Skin of body (tissue), 2 donors: ENCODE results near the gene ZBTB4. TPM values are rescaled to one million over a fixed set of nuclear protein-coding genes. Genes with fewer than 3 reads are reported as not detected.
"Not testable (repeated sequence)": the region's sequence is repeated elsewhere in the genome, so short reads cannot be mapped to it uniquely, and the experiment has no call there.

ENCODE experiments used
- DNase-seq: peaks from one replicate; lab custom pipeline; 2025; lab: John Stamatoyannopoulos, UW
- total RNA-seq: library from RNA; depleted of rRNA; stranded (reverse); fragments of >200 nt; gene quantifications from one replicate; pipeline ENCODE4 v1.2.3, GENCODE V29; 2014

The ZBTB4 gene
- total RNA-seq, 1 donor from 2014 or later: 16.7 TPM

GRCh38 chr17:7469843-7470242, 9.6 kb downstream of the ZBTB4 start:
- DNase-seq: not testable (repeated sequence)

- DNase-seq: no peak
Measured at GRCh38 chr17:7468804-7469389, 10.5 kb downstream of the ZBTB4 start.

DNA sequence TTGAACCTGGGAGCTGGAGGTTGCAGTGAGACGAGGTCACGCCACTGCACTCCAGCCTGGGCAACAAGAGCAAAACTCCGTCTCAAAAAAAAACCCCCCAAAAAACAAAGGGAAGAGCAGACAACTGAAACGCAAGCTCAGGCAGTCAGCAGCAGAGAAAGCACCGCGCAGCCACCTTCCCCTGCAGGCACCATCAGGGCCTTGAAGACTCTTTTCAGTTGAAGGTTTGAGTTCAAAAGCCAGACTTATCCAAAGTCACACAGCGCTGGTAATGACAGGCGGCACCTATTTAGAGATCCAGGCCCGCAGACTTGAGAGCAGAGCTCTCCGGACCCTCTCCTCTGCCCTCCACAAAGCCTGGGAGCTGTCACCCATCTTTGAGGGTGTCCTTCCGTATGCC, 11.1 kb downstream of the ZBTB4 start:
- no peak for DNase-seq

DNA sequence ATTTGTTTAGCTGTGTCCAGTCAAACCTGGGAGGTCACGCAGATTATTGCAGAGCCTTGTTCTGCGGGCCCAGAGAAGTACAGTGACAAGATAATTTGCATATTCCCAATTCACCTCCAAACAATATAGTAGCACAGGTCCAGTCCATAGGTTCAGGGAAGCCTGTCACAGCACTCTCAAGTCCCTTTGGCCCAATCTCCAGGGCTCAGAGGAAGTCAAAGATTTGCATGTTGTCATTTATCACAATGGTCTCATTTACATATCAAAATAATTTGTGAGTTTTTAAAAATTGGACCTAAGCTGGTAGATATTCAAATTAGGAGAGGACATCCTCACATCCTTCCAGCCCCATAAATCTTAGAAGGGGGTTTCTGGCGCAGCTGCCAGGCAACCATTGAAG, 11.9 kb downstream of the ZBTB4 start:
- no peak for DNase-seq

GRCh38 chr17:7466639-7467341, 12.6 kb downstream of the ZBTB4 start:
- no peak for DNase-seq

DNA sequence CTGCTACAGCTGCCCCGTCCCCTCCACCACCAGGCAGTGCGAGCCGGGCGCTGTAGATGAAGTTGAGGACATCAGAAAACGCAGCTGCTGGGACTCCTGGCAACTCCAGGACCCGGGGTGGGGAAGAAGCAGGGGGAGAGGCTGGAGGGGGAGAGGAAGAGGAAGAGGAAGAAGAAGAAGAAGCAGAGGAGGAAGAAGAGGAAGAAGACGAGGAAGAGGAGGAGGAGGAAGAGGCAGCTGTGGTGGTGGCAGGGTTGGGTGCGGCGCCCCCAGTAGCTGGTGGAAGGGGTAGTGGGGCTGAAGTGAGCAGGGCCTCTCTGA, 13.2 kb downstream of the ZBTB4 start:
- no peak for DNase-seq

DNA sequence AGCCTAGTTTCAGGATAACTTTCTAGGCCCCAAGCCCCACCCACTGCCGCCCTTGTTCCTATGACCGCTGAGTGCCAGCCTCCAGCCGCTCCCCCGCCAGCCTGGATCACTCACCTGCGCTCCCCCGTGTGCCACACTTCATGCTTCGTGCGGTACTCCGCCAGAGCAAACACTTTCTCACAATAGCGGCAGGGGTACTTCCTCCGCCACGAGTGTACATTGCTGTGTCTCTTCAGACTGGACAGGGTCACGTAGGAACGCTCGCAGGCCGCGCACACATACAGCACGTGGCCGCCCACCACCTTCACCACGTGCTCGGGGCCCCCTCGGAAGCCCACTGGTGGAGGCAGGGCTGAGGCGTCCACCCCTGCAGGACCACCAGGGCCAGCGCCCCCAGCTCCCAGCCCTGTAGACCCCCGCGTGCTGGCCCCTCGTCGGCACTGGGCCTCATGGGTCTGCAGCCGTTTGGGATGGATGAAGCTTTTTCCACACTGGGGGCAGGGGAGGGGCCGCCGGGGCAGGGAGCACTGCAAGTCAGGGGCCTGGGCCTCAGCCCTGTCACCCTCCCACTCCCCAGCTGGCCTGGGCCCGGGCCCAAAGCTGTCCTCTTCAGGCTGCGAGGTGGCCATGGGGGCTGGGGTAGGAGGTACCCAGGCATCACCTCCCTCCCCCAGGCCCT, 13.7 kb downstream of the ZBTB4 start:
- no peak for DNase-seq

- DNase-seq: no peak
Measured at GRCh38 chr17:7464081-7464480, 15.3 kb downstream of the ZBTB4 start.

DNA sequence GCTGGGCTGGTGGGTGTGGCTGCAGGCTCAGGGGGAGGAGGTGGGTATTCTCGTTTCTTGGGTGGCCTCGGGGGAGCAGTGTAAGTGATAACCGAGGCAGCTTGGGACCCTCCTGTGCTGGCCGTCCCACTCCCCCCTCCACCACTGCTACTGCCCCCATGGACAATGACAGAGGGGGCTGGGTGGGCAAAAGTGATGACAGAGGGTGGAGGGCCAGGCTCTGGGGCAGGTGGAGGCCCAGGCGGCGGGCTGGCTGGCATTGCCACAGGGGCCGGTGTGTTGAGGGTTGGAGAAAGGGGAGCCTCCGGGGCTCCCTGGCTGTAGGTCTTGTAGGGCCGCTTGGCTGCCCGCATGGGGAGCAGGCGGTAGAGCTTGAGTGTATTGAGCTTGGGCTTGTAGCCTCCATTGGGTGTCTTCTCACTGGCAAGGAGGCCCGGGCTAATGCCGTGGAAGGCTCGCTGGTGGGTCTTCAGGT, 16.0 kb downstream of the ZBTB4 start:
- no peak for DNase-seq

DNA sequence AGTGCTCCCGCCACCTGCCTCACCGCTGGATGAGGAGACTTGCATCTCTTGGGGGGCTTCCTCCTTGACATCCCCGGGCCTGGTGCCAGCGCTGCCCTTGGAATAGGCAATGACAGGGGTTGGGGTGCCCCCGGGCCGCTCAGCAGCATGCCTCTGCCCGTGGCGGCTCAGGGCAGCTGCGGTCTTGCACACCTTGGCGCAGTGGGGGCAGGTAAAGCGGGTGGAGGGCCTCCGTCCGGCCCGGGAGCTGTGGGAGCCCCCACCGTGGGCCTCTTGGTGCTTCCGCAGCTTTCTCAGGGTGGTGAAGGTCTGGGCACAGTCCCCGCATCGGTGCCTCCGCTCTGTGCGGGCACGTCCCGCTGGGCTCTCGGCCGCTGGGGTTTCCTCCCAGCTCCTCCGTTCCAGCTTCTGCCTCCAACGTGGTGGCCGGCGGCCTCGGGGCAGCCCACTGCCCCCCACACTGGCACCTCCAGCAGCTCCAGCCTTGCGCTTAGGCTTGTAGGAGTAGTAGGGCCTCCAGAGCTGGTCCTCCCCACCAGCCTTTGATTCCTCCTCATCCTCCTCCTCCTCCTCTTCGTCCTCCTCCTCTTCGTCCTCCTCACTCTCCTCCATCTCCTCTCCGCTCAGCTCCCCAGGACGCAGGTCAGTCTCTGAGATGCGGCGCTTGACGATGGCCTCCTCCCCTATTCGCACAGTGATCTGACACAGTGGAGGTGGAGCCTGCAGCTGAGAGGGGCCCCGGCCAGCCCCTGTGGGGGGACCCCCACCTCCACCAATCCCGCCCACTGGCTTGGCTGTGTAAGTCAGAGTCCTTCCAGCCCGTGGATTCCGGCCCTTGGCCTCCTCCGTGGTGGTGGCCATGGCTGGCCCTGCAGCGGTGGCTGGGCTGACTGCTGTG, 16.7 kb downstream of the ZBTB4 start:
- DNase-seq: no peak

DNA sequence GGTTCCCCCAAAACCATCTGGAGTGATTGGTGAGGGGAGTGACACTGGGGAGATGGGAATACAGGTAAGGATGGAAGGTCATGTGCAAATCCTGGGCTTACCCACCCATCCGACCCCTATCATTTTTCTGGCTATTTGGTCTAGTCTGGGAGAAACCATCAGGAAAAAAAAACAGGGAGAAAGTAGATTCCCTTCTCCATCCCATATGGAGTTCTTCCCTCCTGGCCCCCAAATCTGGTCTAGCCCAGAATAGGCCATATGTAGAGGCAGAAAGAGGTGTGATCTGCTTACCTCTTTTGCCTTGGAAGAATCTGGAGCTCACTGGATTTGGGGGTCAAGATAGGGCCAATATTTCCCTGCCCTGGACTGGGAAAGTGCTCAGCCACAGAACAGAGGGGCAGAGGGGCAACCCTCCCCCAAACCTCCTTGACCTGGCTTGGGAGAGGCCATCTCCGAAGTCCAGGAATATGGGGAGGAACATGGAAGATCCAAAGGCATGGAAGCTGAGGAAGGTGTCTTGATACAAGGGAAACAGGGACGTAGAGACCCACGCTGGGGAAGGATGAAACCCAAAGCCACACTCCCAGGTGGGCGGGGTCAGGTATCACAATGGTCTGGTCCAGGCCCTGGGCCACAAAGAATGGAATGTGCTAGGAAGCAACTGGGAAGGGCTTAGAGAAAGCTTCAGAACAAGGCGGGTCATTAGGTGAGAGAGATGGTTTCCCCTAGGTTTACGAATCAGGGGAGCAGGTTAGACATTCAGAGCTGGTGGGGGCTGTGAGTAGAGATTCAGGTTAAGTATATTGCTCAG, 18.4 kb downstream of the ZBTB4 start:
- no peak for DNase-seq

- no peak for DNase-seq
Measured at GRCh38 chr17:7459961-7460545, 19.4 kb downstream of the ZBTB4 start.

DNA sequence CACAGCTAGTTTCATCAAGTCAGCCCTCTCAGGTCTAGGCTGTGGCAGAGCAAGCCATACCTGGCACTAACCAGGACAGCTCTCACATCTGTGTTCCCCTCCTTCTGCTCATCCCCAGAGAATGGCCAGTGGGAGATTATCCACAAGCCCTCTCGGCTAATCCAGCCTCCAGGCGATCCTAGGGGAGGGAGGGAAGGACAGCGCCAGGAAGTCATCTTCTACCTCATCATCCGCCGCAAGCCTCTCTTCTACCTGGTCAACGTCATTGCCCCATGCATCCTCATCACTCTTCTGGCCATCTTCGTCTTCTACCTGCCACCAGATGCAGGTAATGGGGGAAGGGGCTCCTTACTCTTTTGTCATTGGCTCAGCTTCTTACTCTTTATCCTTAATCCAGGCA, 31.0 kb downstream of the ZBTB4 start:
- no peak for DNase-seq

DNA sequence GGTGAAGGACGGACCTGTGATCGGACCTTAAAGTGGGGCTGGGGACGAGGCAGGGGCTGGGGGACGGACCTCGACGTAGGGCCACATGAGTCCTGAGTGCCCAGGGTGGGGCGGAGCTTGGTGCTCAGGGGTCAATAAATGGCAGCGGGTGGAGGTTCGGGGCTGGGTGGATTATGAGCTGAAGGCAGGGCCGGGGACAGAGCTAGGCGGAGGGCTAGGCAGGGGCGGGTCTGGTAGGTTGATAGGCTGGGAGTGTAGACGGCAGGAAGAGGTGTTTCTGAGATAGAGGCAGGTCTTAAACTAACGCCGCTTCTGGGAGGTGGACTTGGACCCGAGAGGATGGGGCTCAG, 33.8 kb downstream of the ZBTB4 start:
- no peak for DNase-seq

DNA sequence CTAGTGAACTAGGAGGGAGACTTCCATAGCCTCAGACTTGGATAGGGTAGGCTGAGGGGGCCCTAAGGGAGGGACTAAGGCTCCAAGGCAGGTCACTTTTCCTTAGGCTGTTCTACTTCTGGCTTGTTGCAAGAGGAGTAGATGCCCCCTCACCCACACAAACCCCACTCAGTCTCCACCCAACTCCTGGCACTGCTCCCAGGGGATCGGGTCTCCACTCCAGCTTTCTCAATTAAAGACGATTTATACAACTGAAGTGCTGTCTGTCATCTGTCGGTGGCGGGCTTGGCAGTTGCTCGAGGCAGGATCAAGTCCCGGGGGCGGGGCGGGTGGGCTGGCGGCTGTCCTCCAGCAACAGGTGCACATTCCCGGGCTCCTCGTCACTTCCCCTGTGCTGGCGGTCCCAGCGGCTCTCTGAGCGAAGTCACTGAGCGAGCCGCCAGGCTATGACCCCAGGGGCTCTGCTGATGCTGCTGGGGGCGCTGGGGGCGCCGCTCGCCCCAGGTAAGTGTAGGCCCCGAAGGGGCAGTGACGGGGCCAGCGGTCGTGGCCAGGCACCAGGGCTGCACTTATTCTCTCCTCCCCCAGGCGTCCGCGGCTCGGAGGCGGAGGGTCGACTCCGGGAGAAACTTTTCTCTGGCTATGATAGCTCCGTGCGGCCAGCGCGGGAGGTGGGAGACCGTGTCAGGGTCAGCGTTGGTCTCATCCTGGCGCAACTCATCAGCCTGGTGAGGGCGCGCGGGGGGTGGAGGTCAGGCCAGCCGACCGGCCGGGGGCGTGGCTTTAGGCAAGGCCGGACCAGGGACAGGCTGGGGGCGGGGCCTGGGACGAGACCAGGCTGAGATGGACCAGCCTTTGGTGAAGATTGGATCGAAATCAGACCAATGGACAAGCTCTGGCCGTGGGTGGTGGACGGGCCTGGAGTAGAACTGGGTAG, 34.5 kb downstream of the ZBTB4 start, which contains the start of gene CHRNB1:
Gene CHRNB1 (plus strand): TSS at position 380 of the 937 bp plus-strand sequence. CDS start 67 bp downstream, at position 447.
- DNase-seq: no peak

GRCh38 chr17:7443499-7444485, 35.6 kb downstream of the ZBTB4 start:
- no peak for DNase-seq

GRCh38 chr17:7442142-7442541, 37.3 kb downstream of the ZBTB4 start:
- no peak for DNase-seq

- DNase-seq: no peak
Measured at GRCh38 chr17:7441266-7441665, 38.2 kb downstream of the ZBTB4 start.
